ENCODE measurements around the gene CSF1. TPM values are rescaled to one million over a fixed set of nuclear protein-coding genes. Genes with fewer than 3 reads are reported as not detected.

The CSF1 gene
- total and polyA plus RNA-seq, 7 donors = 3.7 to 14.7 (median 10.6) TPM

DNA sequence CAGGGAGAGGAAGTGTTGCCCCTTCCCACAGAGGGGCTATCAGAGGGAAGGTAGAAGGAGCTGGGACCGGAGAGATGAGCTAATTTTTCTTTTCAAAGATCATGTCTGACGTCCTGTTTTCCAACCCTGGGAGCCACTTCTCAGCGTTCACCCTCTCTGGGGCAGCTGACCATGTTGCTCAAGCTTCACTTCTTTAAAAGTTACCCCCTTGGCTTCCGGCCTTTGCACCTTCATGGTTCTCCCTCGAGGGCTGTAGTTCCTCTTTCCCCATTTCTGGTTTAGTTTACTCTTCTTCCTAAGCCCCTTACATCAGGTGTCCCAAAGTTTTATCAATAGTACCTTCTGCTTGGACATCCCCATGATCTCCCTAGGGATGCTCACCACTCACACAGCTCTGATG is 23.8 kb upstream of the CSF1 start:
- intact Hi-C loops (cut with DNase I) = no loop called here
- 89 to 90% (median 89%) methylated on average over 5 of the region's 5 CpGs for WGBS, 3 donors

DNA sequence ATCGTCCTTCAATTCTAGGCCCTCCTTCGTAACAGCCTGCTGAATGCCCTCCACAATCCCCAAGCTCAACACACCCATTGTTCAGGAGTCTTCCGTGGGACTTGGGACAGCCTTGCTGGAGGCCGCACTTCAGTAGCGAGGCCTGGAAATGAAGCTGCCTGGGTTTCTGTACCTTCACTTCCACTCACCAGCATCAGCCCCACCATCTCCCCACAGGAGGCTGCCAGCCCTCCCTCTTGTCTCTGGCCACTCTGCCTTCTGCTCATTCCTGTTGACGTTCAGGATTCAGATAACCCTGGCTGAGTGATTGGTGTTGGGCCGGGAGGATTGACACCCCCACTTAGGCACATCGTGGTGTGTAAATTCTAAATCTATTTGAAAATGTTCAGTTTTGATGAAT is 23.4 kb upstream of the CSF1 start:
- no peak overlapping the region for H3K27ac ChIP-seq
- intact Hi-C loops (cut with DNase I) = no loop called here
- DNase-seq (no peak), ATAC-seq (no peak)
- H3K9me3 ChIP-seq = no peaks in the 10 kb centered on the region
- WGBS, 3 donors = 82 to 83% (median 83%) methylated on average over 8 of the region's 8 CpGs
- H3K36me3 ChIP-seq (ENCODE audit: insufficient read depth in 1 of 2, low read depth in 1 of 2) = no peaks in the 10 kb centered on the region
- TF ChIP-seq, protein P1, sequence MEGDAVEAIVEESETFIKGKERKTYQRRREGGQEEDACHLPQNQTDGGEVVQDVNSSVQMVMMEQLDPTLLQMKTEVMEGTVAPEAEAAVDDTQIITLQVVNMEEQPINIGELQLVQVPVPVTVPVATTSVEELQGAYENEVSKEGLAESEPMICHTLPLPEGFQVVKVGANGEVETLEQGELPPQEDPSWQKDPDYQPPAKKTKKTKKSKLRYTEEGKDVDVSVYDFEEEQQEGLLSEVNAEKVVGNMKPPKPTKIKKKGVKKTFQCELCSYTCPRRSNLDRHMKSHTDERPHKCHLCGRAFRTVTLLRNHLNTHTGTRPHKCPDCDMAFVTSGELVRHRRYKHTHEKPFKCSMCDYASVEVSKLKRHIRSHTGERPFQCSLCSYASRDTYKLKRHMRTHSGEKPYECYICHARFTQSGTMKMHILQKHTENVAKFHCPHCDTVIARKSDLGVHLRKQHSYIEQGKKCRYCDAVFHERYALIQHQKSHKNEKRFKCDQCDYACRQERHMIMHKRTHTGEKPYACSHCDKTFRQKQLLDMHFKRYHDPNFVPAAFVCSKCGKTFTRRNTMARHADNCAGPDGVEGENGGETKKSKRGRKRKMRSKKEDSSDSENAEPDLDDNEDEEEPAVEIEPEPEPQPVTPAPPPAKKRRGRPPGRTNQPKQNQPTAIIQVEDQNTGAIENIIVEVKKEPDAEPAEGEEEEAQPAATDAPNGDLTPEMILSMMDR (IDR thresholded peaks at IDR 0.05) = no peak
- H3K4me1 ChIP-seq = peaks cover 6% of the 10 kb centered on the region
- no peaks in the 10 kb centered on the region for H3K27me3 ChIP-seq (ENCODE audit: insufficient read depth in 3 of 3, low read length in 2 of 3)
- no peak overlapping the region for H3K4me3 ChIP-seq

More for the DNA sequence above, 23.8 kb upstream of the CSF1 start:
- no peak overlapping the region for H3K4me3 ChIP-seq
- peaks cover 4% of the 10 kb centered on the region for H3K4me1 ChIP-seq
- TF ChIP-seq, protein P1 (IDR thresholded peaks at IDR 0.05) = no peak
- no peaks in the 10 kb centered on the region for H3K36me3 ChIP-seq (ENCODE audit: insufficient read depth in 1 of 2, low read depth in 1 of 2)
- ATAC-seq = no peak
- H3K27ac ChIP-seq = no peak overlapping the region
- no peaks in the 10 kb centered on the region for H3K27me3 ChIP-seq (ENCODE audit: insufficient read depth in 3 of 3, low read length in 2 of 3)
- DNase-seq = no peak
- no peaks in the 10 kb centered on the region for H3K9me3 ChIP-seq

- DNase-seq (no peak), ATAC-seq (no peak)
- Histone ChIP-seq H3K9me3 (no peaks in the 10 kb centered on the region), H3K4me3 (no peak overlapping the region), H3K4me1 (peaks cover 6% of the 10 kb centered on the region), H3K36me3 (ENCODE audit: insufficient read depth in 1 of 2, low read depth in 1 of 2) (no peaks in the 10 kb centered on the region), H3K27ac (no peak overlapping the region), H3K27me3 (ENCODE audit: insufficient read depth in 3 of 3, low read length in 2 of 3) (no peaks in the 10 kb centered on the region)
- TF ChIP-seq, protein P1 (IDR thresholded peaks at IDR 0.05) = no peak
- intact Hi-C loops (cut with DNase I) = no loop called here
- 85 to 86% (median 85%) methylated on average over 10 of the region's 10 CpGs for WGBS, 3 donors
These were observed 22.8 kb upstream of the CSF1 start for GRCh38 chr1:109887884-109888283.

- Histone ChIP-seq H3K27ac (no peak overlapping the region), H3K36me3 (ENCODE audit: insufficient read depth in 1 of 2, low read depth in 1 of 2) (no peaks in the 10 kb centered on the region), H3K4me1 (peaks cover 6% of the 10 kb centered on the region), H3K4me3 (no peak overlapping the region), H3K27me3 (ENCODE audit: insufficient read depth in 3 of 3, low read length in 2 of 3) (no peaks in the 10 kb centered on the region), H3K9me3 (no peaks in the 10 kb centered on the region)
- 92 to 97% (median 94%) methylated on average over 3 of the region's 3 CpGs for WGBS, 3 donors
- no peak for ATAC-seq
- DNase-seq = no peak
- TF ChIP-seq, protein P1 (IDR thresholded peaks at IDR 0.05) = no peak
- intact Hi-C loops (cut with DNase I) = no loop called here
These were observed 21.6 kb upstream of the CSF1 start for GRCh38 chr1:109889094-109889493.
